B cell (primary cell): ENCODE data around the gene TMEM25. TPM values are rescaled to one million over a fixed set of nuclear protein-coding genes. Genes with fewer than 3 reads are reported as not detected.

Source experiments
- ATAC-seq: fragments of 200-7000 bp; cut with Tn5 transposase; one replicate; pipeline ENCODE4 v1.10.0; 2021; ENCODE audit warnings: low read depth, mild to moderate bottlenecking, moderate number of reproducible peaks, moderate library complexity
- CTCF ChIA-PET: fragments of 350-600 bp; sonication (Branson Sonifier 250); formaldehyde crosslinking; loops from one replicate; lab custom pipeline; 2021; ENCODE audit warnings: antibody characterized with exemption, inconsistent platforms; lab: Charles Lee
- POLR2A ChIA-PET: fragments of 350-600 bp; sonication (Branson Sonifier 250); formaldehyde crosslinking; loops from one replicate; lab custom pipeline; 2021; ENCODE audit warnings: antibody characterized with exemption; lab: Charles Lee
- DNase-seq: peaks from one replicate; pipeline ENCODE4 v3.0.0; 2013
- H2AFZ ChIP-seq: 2 replicates; pipeline ENCODE4 v1.6.1; 2012; ENCODE audit warnings: mild to moderate bottlenecking, low read depth, low read length; ENCODE audit not compliant: insufficient read depth, poor library complexity, severe bottlenecking
- H3K27ac ChIP-seq, 2 donors: 1 replicate in 1 of 2; 2 replicates in 1 of 2; pipeline ENCODE4 v1.5.1; 2012 to 2013; ENCODE audit warnings: low read length in 2 of 2, mild to moderate bottlenecking in 2 of 2, moderate library complexity in 1 of 2
- H3K27me3 ChIP-seq, 4 experiments: fragments of 200-600 bp in 1 of 4; sonication (generic) in 1 of 4; replicated peaks in 1 of 4; 1 replicate in 2 of 4; 2 replicates in 2 of 4; pipeline versions ENCODE4 v1.6.1 to v1.7.0; 2013 to 2016; ENCODE audit warnings: low read length in 3 of 4, mild to moderate bottlenecking in 2 of 4, mixed read lengths in 1 of 4, moderate library complexity in 1 of 4; ENCODE audit not compliant: insufficient read depth in 4 of 4, control insufficient read depth in 3 of 4; ENCODE audit errors: control extremely low read depth in 1 of 4
- H3K36me3 ChIP-seq, 2 experiments: replicated peaks in 1 of 2; 1 replicate in 1 of 2; 2 replicates in 1 of 2; pipeline versions ENCODE4 v1.6.1 to v1.7.1; 2013; ENCODE audit warnings: low read length in 1 of 2; ENCODE audit not compliant: insufficient read depth in 2 of 2, control insufficient read depth in 1 of 2; ENCODE audit errors: control extremely low read depth in 1 of 2, extremely low read depth in 1 of 2
- H3K4me1 ChIP-seq, 2 donors: fragments of 200-600 bp in 1 of 2; sonication (generic) in 1 of 2; 1 replicate in 1 of 2; 2 replicates in 1 of 2; pipeline versions ENCODE4 v1.5.1 to v1.6.1; 2013 to 2017; ENCODE audit warnings: low read length in 2 of 2; ENCODE audit not compliant: control insufficient read depth in 2 of 2, insufficient read depth in 2 of 2
- H3K4me2 ChIP-seq: replicated peaks from 2 replicates; pipeline ENCODE3; 2012; ENCODE audit warnings: mild to moderate bottlenecking, low read depth, low read length; ENCODE audit not compliant: poor library complexity, severe bottlenecking
- H3K4me3 ChIP-seq, 5 experiments: fragments of 200-600 bp in 1 of 5; sonication (generic) in 1 of 5; 1 replicate in 3 of 5; 2 replicates in 2 of 5; pipeline versions ENCODE4 v1.5.1 to v1.7.0; 2011 to 2016; ENCODE audit warnings: low read length in 4 of 5, mild to moderate bottlenecking in 4 of 5, low read depth in 2 of 5, control low read depth in 1 of 5, moderate library complexity in 1 of 5; ENCODE audit not compliant: insufficient read depth in 1 of 5; ENCODE audit errors: control extremely low read depth in 1 of 5, extremely low read depth in 1 of 5
- H3K79me2 ChIP-seq: fragments of 200-600 bp; sonication (generic); one replicate; pipeline ENCODE4 v1.6.0; 2016; ENCODE audit warnings: low read length; ENCODE audit not compliant: control insufficient read depth, insufficient read depth
- H3K9ac ChIP-seq: fragments of 200-600 bp; sonication (generic); 2 replicates; pipeline ENCODE4 v1.6.1; 2017; ENCODE audit warnings: mild to moderate bottlenecking, low read length, moderate library complexity
- H3K9me3 ChIP-seq, 3 donors: one replicate each; pipeline versions ENCODE4 v1.6.1 to v1.7.1; 2013; ENCODE audit warnings: low read length in 2 of 3; ENCODE audit not compliant: control insufficient read depth in 2 of 3, insufficient read depth in 1 of 3; ENCODE audit errors: control extremely low read depth in 1 of 3
- H4K20me1 ChIP-seq: 2 replicates; pipeline ENCODE4 v1.6.0; 2012; ENCODE audit warnings: mild to moderate bottlenecking, low read length; ENCODE audit not compliant: insufficient read depth, control insufficient read depth, poor library complexity, severe bottlenecking
- H3K27ac Mint-ChIP-seq: one replicate; pipeline ENCODE4 v1.8.0; 2021; ENCODE audit warnings: mixed read lengths
- H3K27me3 Mint-ChIP-seq: one replicate; pipeline ENCODE4 v1.8.0; 2021; ENCODE audit warnings: mixed read lengths
- H3K4me1 Mint-ChIP-seq: one replicate; pipeline ENCODE4 v1.8.0; 2021; ENCODE audit warnings: mixed read lengths
- H3K4me3 Mint-ChIP-seq: one replicate; pipeline ENCODE4 v1.8.0; 2021; ENCODE audit warnings: mixed read lengths
- H3K9me3 Mint-ChIP-seq: one replicate; pipeline ENCODE4 v1.8.0; 2022; ENCODE audit warnings: mixed read lengths; ENCODE audit not compliant: insufficient read depth
- EZH2 ChIP-seq: IDR thresholded peaks from 2 replicates; pipeline ENCODE4 v1.6.1; 2012; ENCODE audit warnings: borderline replicate concordance, low read depth, mild to moderate bottlenecking, moderate library complexity, low read length; ENCODE audit not compliant: insufficient read depth, poor library complexity, severe bottlenecking
- WGBS: methylation state at CpG from one replicate; pipeline ENCODE4 v1.1.5; 2013; ENCODE audit warnings: missing lambda C conversion rate; ENCODE audit not compliant: insufficient coverage; 5-methylcytosine and 5-hydroxymethylcytosine counted together
- intact Hi-C: fragments of 100-400 bp; cut with micrococcal nuclease; formaldehyde crosslinking; loops from one replicate; pipeline ENCODE4 v1.10.0; 2022
- polyA plus RNA-seq: library from polyadenylated mRNA; depleted of rRNA; stranded (reverse); fragments of >200 nt; gene quantifications from 2 replicates; pipeline ENCODE4 v1.2.3, GENCODE V29; 2012
- total RNA-seq, 2 donors: library from RNA; stranded (reverse); fragments of 120-200 nt in 1 of 2; gene quantifications; 1 replicate in 1 of 2; 2 replicates in 1 of 2; pipeline versions ENCODE4 v1.2.3 to v1.2.4, GENCODE V29; 2013 to 2022
- TF ChIP-seq, protein P1 (sequence below): fragments of 200-600 bp; IDR thresholded peaks from one replicate; pipeline ENCODE4 v1.8.0; 2022; ENCODE audit warnings: antibody characterized with exemption, mild to moderate bottlenecking

The TMEM25 gene
- total and polyA plus RNA-seq, 2 donors (not counting 1 experiment from before 2014, with no cell fraction given) = 16.9 to 21.4 TPM

DNA sequence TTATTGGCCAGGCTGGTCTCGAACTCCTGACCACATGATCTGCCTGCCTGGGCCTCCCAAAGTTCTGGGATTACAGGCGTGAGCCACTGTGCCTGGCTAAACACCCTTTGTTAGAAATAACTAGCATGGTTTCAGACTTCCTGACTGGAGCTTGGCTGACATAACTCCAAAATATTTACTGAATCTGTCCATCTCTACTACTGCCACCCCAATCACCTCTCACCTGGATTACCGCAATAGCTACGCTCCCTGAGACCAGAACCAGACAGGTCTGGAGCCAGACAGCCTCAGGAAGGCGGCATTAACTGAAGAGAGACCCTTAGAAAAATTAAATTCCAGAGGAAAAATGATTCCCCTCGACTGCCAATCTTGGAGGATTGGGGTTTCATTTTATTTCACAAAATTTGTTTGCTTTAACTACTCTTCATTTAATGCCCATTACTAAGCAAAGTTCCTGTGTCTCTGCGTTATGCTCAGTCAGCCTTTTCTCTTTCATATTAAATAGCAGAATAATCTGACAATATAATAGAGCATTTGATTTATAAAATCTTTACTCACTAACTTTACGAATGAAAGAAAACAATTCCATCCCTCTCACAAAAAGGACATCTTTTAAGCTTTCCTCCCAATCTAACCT, 13.1 kb downstream of the TMEM25 start:
- DNase-seq (no peak), ATAC-seq (no peak)
- H3K4me3 Mint-ChIP-seq = no peak overlapping the region
- H3K9me3 Mint-ChIP-seq = no peaks in the 10 kb centered on the region
- Histone ChIP-seq H3K79me2 (no peaks in the 10 kb centered on the region), H3K27me3 (no peaks in the 10 kb centered on the region), H3K4me2 (no peak overlapping the region), H4K20me1 (no peaks in the 10 kb centered on the region), H3K9me3 (no peaks in the 10 kb centered on the region), H3K4me1 (no peaks in the 10 kb centered on the region), H3K4me3 (no peak overlapping the region), H2AFZ (no peak overlapping the region), H3K36me3 (peaks cover 6 to 13% of the 10 kb centered on the region in 2 experiments), H3K27ac (no peak overlapping the region), H3K9ac (no peak overlapping the region)
- no peaks in the 10 kb centered on the region for H3K4me1 Mint-ChIP-seq
- no peak overlapping the region for H3K27ac Mint-ChIP-seq
- POLR2A ChIA-PET = no interaction called here
- CTCF ChIA-PET = interaction anchor here (0.6 to 1.3 kb wide), 2 partner anchors 10 to 168 kb away, joined by 3 read pairs; no protein-coding TSS in a partner anchor
- 100% methylated on average over 5 of the region's 8 CpGs for WGBS
- intact Hi-C loops = no loop called here
- TF ChIP-seq, protein P1, sequence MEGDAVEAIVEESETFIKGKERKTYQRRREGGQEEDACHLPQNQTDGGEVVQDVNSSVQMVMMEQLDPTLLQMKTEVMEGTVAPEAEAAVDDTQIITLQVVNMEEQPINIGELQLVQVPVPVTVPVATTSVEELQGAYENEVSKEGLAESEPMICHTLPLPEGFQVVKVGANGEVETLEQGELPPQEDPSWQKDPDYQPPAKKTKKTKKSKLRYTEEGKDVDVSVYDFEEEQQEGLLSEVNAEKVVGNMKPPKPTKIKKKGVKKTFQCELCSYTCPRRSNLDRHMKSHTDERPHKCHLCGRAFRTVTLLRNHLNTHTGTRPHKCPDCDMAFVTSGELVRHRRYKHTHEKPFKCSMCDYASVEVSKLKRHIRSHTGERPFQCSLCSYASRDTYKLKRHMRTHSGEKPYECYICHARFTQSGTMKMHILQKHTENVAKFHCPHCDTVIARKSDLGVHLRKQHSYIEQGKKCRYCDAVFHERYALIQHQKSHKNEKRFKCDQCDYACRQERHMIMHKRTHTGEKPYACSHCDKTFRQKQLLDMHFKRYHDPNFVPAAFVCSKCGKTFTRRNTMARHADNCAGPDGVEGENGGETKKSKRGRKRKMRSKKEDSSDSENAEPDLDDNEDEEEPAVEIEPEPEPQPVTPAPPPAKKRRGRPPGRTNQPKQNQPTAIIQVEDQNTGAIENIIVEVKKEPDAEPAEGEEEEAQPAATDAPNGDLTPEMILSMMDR = no peak
- no peak for TF ChIP-seq EZH2
- H3K27me3 Mint-ChIP-seq = no peaks in the 10 kb centered on the region

- no peaks in the 10 kb centered on the region for H4K20me1 ChIP-seq
- no peaks in the 10 kb centered on the region for H3K79me2 ChIP-seq
- no peak overlapping the region for H3K4me2 ChIP-seq
- ChIA-PET CTCF (interaction anchor here (1.3 kb wide), 1 partner anchor 9 kb away, joined by 3 read pairs; no protein-coding TSS in a partner anchor), POLR2A (no interaction called here)
- ATAC-seq (no peak), DNase-seq (no peak)
- intact Hi-C loops = no loop called here
- Mint-ChIP-seq H3K4me1 (no peaks in the 10 kb centered on the region), H3K27ac (no peak overlapping the region), H3K9me3 (no peaks in the 10 kb centered on the region), H3K4me3 (no peak overlapping the region), H3K27me3 (no peaks in the 10 kb centered on the region)
- H3K4me3 ChIP-seq = no peak overlapping the region
- no peaks in the 10 kb centered on the region for H3K4me1 ChIP-seq
- no peak overlapping the region for H3K9ac ChIP-seq
- no peaks in the 10 kb centered on the region for H3K9me3 ChIP-seq
- no peak overlapping the region for H2AFZ ChIP-seq
- 91% methylated on average over 2 of the region's 3 CpGs for WGBS
- H3K27ac ChIP-seq = no peak overlapping the region
- H3K36me3 ChIP-seq = peaks cover 6 to 13% of the 10 kb centered on the region in 2 experiments
- no peak for TF ChIP-seq EZH2
- TF ChIP-seq, protein P1 = no peak
- no peaks in the 10 kb centered on the region for H3K27me3 ChIP-seq
Observed at GRCh38 chr11:118544647-118545010, 13.6 kb downstream of the TMEM25 start.
